Myocyte (in vitro differentiated cells): ENCODE data around the gene HDAC4. TPM values are rescaled to one million over a fixed set of nuclear protein-coding genes. Genes with fewer than 3 reads are reported as not detected.

Experiments
- DNase-seq: peaks from one replicate; pipeline ENCODE4 v3.0.0-alpha.2; 2012; ENCODE audit warnings: low read depth
- total RNA-seq: library from RNA; depleted of rRNA; stranded (reverse); fragments of >200 nt; gene quantifications from 2 replicates; pipeline ENCODE4 v1.2.3, GENCODE V29; 2014

HDAC4 gene
- total RNA-seq, 1 donor from 2014 or later: 38.5 TPM

DNA sequence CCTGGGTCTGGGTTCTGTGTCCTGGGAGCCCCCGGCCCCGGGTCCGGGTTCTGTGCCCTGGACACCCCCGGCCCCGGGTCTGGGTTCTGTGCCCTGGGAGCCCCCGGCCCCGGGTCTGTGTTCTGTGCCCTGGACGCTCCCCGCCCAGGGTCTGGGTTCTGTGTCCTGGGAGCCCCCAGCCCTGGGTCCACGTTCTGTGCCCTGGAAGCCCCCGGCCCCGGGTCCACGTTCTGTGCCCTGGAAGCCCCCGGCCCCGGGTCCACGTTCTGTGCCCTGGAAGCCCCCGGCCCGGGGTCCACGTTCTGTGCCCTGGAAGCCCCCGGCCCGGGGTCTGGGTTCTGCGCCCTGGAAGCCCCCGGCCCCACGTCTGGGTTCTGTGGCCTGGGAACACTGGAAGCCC lies 299.0 kb downstream of the HDAC4 start:
- DNase-seq: no peak

DNA sequence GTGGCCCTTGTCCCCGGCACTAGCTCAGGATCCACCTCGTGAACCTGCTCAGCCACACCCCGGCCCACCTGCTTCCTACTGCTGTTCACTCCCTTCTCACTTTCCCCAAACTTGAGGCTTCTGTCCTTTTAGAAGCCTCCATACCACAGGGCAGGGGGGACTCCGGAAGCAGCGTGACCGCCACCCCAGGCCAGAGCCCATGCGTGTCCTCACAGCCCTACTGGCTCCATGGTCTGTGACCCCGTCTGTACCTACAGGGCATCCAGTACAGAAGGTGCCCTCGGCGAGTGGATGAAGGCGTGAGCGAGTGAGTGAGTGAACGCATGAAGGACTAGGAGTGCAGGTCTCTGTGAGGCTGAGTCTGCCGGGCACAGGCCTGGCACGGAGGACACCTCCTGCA lies 299.7 kb downstream of the HDAC4 start:
- no peak for DNase-seq

- DNase-seq: no peak
These were observed 301.3 kb downstream of the HDAC4 start for GRCh38 chr2:239099474-239099873.

DNA sequence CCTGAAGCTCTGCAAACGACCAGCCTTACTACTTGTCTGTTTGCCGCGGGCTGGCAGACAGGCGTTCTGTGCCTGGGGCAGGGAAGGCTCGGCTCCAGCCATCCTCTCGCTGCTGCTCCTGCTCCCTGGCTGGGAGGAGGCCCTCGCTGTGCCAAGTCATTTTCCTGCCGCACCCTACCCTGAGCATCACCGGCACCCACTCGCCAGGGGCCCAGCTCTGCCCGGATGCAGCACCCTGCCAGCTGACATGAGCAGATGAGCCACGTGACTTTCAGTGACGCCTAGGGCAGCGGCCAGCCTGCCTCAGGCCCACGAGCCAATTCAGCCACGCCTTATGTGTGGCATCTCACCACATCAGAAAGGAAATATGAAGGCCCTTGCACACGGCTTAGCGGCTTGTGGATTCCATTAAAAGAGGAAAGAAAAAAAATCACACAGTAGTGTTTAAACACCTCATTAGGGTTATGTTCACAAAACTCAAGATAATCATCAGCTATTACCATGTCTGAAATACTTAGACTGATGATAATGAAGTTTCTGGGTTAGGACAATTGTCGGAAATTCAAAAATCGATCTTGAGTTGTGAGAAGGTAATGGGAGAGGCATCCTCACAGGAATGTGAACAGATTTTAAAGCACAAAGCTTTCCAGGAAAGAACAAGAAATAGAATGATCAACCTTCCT lies 302.4 kb downstream of the HDAC4 start:
- DNase-seq: no peak

DNA sequence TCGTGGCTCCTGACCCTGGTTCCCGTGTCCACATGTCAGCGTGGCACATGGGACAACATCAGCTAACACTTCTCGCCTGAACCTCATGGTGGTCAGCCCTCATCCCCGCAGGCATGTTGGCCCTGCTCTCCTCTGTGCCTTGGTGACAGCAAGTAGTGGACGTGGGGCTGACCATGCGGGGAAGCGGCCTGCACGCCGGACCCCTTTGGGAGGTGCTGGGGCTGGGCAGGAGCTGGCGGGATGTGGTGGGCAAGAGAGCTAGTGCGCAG lies 303.5 kb downstream of the HDAC4 start:
- DNase-seq: no peak

GRCh38 chr2:239096676-239097427 lies 304.0 kb downstream of the HDAC4 start:
- no peak for DNase-seq

DNA sequence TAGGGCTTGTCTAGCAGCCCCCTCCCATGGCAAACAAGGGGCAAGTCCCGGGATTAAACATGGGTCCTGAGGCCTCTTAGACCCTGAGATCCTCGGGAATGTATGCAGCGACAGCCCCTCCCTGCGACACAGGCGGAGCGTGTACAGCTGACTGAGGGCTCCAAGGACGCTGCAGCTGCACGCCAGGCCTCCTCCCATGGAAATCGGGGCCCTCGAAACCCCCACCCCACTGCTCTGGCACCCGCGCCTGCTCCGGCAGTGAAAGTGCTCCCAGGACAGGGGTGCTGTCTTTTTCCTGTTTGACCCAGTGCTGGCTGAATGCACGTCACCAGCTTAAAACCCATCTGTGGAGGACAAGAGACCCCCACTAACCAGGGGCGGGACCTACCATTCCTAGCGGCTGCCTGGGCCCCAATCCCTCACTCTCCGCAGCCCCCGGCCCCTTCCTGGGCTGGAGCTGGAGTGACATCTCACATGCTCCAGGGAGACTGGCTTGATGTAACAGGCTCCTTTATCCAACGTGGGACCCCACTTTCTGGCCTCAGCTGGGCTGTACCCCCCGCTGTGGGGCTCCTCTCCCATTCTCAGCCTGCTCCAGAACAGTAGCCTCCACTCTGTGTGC lies 305.2 kb downstream of the HDAC4 start:
- DNase-seq: no peak

DNA sequence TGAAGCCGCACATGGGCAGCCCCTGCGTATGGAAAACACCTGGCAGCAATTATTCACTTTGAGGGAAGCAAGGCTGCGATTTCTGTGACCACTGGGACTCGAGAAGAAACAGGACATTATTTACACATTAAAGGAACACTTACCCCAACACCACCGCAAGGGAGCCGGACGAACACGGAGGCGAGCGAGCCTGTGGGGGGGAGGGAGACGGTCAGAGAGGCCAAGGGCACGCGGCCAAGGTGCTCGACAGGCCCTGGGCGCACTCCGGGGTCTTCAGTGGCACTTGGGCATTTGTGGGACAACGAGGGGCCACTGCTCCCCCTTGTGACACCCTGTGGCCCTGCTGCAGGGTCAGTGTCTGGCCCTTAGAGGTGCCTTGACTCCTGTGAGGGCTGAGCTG lies 306.0 kb downstream of the HDAC4 start:
- DNase-seq: no peak

- DNase-seq: no peak
These were observed 306.9 kb downstream of the HDAC4 start for GRCh38 chr2:239093952-239094351.

GRCh38 chr2:239093542-239093941 lies 307.3 kb downstream of the HDAC4 start:
- DNase-seq: no peak

GRCh38 chr2:239092571-239093294 lies 308.1 kb downstream of the HDAC4 start:
- DNase-seq: no peak

DNA sequence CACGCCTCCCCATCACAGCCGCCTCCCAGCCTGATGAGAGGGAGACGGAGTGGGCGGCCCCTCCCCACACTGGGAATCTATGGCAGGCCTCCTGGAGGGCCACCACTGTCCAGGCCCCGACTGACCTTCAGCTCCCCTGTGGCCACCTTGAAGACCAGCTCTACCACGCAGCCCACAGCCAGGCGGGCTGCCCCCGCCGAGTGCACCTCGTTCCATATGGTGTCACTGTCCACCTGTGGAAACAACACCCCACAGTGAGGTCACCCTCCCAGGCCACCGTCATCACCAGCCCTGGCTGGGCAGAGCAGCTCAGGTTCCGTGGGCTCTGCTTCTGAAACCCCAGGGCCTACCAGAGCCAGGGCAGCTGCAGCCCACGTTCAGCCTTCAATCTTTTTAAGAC lies 310.9 kb downstream of the HDAC4 start:
- peak; percentile 62 for DNase-seq

DNA sequence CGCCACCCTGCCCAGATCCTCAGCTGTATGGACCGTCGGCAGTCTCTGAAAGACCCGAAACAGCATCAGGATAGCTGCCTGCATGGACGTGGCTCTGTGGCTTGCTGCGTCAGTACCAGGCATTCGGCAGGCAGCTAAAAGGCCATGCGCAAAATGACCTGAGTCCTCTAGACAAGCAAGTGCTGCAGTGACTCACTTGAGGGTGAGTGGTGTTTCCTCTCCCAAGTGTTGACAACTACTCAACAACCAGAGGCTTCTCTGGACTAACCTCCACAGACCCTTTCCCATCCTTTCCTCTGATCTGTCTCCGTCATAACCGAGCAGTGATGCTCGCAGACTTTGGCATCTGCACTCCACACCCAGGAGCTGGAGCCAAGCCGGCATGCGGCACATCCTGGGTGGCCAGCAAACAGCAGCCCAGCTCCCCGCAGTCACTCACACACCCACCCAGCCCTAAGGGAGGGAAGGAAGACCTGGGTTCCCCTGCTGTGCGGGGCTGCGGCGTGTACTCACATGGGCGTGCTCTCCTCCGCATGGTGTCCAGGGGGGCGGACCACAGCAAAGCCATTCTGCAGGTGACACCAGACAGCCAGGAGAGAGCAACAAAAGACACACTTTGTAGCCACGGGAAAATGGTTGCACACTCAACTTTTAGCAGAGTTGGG lies 313.6 kb downstream of the HDAC4 start:
- DNase-seq: no peak

DNA sequence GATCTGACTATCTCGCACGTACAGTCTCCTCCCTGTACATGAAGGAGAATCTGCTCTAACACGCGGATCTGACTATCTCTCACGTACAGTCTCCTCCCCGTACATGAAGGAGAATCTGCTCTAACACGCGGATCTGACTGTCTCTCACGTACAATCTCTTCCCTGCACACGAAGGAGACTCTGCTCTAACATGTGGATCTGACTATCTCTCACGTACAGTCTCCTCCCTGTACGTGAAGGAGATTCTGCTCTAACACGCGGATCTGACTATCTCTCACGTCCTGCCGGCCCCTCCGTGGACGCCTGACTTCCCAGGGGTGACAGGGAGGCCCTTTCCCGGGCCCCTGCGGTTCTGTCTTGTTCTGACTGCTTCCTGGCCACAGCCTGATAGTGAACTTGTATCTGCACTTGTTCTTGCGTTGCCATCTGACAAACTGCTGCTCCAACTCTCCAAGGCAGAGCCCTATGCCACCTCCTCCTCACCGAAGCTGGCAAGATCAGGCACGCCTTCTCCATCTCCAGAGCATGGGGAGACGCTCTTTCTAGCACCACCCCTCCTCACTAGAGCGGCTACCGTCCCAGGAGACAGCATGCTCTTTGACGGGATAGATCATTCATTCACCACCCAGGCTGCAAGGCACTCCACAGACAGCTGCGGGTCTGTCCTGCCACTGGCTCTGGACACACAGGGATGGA lies 314.3 kb downstream of the HDAC4 start:
- DNase-seq: no peak

DNA sequence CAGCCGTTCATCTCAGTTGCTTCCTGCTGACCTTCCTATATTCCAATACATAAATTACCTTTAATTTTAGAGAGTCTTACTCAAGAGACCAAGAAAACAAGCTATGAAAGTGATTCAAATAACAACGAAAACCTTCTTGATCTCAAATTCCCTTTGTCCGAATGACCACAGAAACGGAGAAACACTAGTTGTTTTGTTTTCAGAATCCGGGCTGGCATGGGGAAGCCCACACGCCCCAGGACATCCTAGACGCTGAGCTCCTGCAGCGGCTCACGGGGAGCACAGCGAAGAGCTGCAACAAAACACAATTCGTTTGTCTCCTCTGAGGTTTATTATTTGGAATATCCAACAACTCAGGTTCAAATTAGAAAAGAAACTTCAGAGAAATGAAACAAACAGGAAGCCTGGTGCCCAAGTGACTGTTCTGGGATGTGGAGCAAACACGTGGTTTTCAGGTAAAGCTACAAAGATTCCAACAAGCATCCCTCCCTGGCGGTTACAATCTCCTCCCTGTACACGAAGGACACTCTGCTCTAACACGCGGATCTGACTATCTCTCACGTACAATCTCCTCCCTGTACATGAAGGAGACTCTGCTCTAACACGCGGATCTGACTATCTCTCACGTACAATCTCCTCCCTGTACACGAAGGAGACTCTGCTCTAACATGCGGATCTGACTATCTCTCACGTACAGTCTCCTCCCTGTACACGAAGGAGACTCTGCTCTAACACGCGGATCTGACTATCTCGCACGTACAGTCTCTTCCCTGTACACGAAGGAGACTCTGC lies 315.4 kb downstream of the HDAC4 start:
- DNase-seq: no peak

GRCh38 chr2:239084007-239084406 lies 316.8 kb downstream of the HDAC4 start:
- DNase-seq: no peak

- no peak for DNase-seq
These were observed 318.4 kb downstream of the HDAC4 start for GRCh38 chr2:239082425-239082824.

GRCh38 chr2:239081622-239082021 lies 319.2 kb downstream of the HDAC4 start:
- no peak for DNase-seq

DNA sequence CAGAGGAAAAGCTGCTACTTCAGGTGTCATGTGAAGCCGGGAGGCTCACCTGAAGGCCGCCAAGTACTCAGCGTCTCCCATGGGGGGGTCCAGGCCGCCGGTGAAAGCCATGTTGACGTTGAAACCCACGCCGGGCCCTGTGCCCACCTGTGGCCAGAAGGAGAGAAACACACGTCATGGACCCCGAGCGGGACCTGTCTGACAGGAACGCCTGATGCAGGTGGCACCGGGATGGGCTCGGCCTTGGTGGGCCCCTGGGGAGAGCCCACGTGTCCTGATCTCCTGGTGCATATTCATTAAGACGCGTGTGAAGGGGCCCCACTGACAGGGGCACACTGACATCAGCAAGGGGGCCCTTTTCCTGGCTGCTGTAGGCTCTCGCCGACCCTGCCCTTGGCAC lies 319.8 kb downstream of the HDAC4 start:
- DNase-seq: no peak

DNA sequence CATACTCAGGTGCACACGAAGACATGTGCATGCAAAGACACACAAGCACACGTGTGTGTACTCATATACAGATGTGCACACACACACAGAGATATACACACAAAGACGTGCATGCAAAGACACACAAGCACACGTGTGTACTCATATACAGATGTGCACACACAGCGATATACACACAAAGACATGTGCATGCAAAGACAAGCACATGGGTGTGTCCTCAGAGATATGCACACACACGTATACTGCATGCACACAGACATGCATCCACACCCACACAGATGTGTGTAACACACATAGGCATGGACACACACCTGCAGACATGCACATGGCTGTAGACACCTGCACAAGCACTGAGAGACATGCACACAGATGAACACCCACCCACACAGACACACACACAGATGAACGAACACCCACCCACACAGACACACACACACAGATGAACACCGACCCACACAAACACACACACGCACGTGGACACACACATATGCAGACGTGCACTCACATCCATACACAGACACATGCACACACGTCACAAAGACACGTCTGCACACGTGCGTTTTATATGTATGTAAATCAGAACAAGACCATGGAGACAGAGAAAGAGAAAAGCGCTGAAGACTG lies 321.0 kb downstream of the HDAC4 start:
- DNase-seq: no peak
